IMR-90 (cell line): ENCODE measurements around the gene SYCE3. TPM values are rescaled to one million over a fixed set of nuclear protein-coding genes. Genes with fewer than 3 reads are reported as not detected.

ENCODE experiments used
- ATAC-seq: fragments of 200-7000 bp; cut with Tn5 transposase; 2 replicates; pipeline ENCODE4 v1.9.1; 2020; ENCODE audit warnings: low read depth, mild to moderate bottlenecking, moderate library complexity
- BruUV-seq: library from RNA; stranded (reverse); fragments of 400-500 nt; replicated peaks from 2 replicates; lab custom pipeline; 2021; lab: Mats Ljungman, UMichigan
- CTCF ChIA-PET: fragments of 300-600 bp; formaldehyde crosslinking; extraction: SDS; loops from one replicate; lab custom pipeline; 2021; ENCODE audit warnings: antibody characterized with exemption; lab: Yijun Ruan, JAX
- POLR2A ChIA-PET: fragments of 300-600 bp; sonication (Branson Sonifier 250); formaldehyde crosslinking; loops from one replicate; lab custom pipeline; 2022; ENCODE audit warnings: antibody characterized with exemption; ENCODE audit not compliant: unreplicated experiment; lab: Charles Lee
- DNase-seq: peaks from one replicate; pipeline ENCODE4 v3.0.0; 2013
- H2AFZ ChIP-seq: replicated peaks from 2 replicates; pipeline ENCODE3; 2013; ENCODE audit warnings: low read length, mild to moderate bottlenecking; ENCODE audit not compliant: poor library complexity
- H2AK5ac ChIP-seq: 2 replicates; pipeline ENCODE4 v1.6.1; 2013; ENCODE audit warnings: low read depth, low read length, inconsistent platforms
- H2AK9ac ChIP-seq: replicated peaks from 2 replicates; pipeline ENCODE3; 2013; ENCODE audit warnings: mild to moderate bottlenecking, low read depth, low read length, moderate library complexity; ENCODE audit not compliant: poor library complexity
- H2BK120ac ChIP-seq: 2 replicates; pipeline ENCODE4 v1.6.1; 2013; ENCODE audit warnings: low read depth, low read length, inconsistent platforms
- H2BK15ac ChIP-seq: 3 replicates; pipeline ENCODE4 v1.6.1; 2013; ENCODE audit warnings: low read depth, low read length, inconsistent platforms
- H2BK20ac ChIP-seq: 2 replicates; pipeline ENCODE4 v1.6.1; 2013; ENCODE audit warnings: low read depth, mild to moderate bottlenecking, inconsistent platforms, low read length, moderate library complexity
- H2BK5ac ChIP-seq: 2 replicates; pipeline ENCODE4 v1.6.1; 2013; ENCODE audit warnings: mild to moderate bottlenecking, low read depth, low read length, inconsistent platforms; ENCODE audit not compliant: poor library complexity, severe bottlenecking
- H3K14ac ChIP-seq: replicated peaks from 2 replicates; pipeline ENCODE4 v1.6.1; 2013; ENCODE audit warnings: low read depth, low read length, inconsistent platforms
- H3K18ac ChIP-seq: 2 replicates; pipeline ENCODE4 v1.6.1; 2013; ENCODE audit warnings: low read depth, low read length, control low read depth
- H3K23ac ChIP-seq: 2 replicates; pipeline ENCODE4 v1.6.1; 2013; ENCODE audit warnings: low read depth, low read length, inconsistent platforms
- H3K27ac ChIP-seq: 2 replicates; pipeline ENCODE4 v1.5.1; 2013; ENCODE audit warnings: mild to moderate bottlenecking, control low read depth, low read length; ENCODE audit not compliant: insufficient read depth
- H3K27me3 ChIP-seq: 2 replicates; pipeline ENCODE4 v1.6.1; 2013; ENCODE audit warnings: low read length; ENCODE audit not compliant: control insufficient read depth, insufficient read depth
- H3K36me3 ChIP-seq: 2 replicates; pipeline ENCODE4 v1.6.1; 2013; ENCODE audit warnings: low read length, mixed read lengths; ENCODE audit not compliant: control insufficient read depth, insufficient read depth
- H3K4ac ChIP-seq: 2 replicates; pipeline ENCODE4 v1.6.1; 2013; ENCODE audit warnings: low read depth, low read length, inconsistent platforms
- H3K4me1 ChIP-seq: 2 replicates; pipeline ENCODE4 v1.6.1; 2013; ENCODE audit warnings: low read length, mixed read lengths; ENCODE audit not compliant: control insufficient read depth, insufficient read depth
- H3K4me2 ChIP-seq: 2 replicates; pipeline ENCODE4 v1.6.1; 2013; ENCODE audit warnings: low read depth, mild to moderate bottlenecking, control low read depth, low read length, moderate library complexity
- H3K4me3 ChIP-seq: 2 replicates; pipeline ENCODE4 v1.5.1; 2013; ENCODE audit warnings: low read depth, mild to moderate bottlenecking, control low read depth, low read length, moderate library complexity; ENCODE audit not compliant: insufficient read depth
- H3K56ac ChIP-seq: 2 replicates; pipeline ENCODE4 v1.6.1; 2013; ENCODE audit warnings: low read length, inconsistent platforms; ENCODE audit not compliant: insufficient read depth; ENCODE audit errors: extremely low read depth
- H3K79me1 ChIP-seq, 2 experiments: 2 replicates each; pipeline ENCODE4 v1.6.1; 2013; ENCODE audit warnings: low read length in 2 of 2, inconsistent platforms in 1 of 2, low read depth in 1 of 2
- H3K9ac ChIP-seq: 2 replicates; pipeline ENCODE4 v1.6.1; 2013; ENCODE audit warnings: low read depth, low read length, control low read depth
- H3K9me1 ChIP-seq: 2 replicates; pipeline ENCODE4 v1.6.1; 2013; ENCODE audit warnings: low read length, inconsistent platforms; ENCODE audit not compliant: insufficient read depth
- H3K9me3 ChIP-seq: 2 replicates; pipeline ENCODE4 v1.6.1; 2013; ENCODE audit warnings: low read length; ENCODE audit not compliant: control insufficient read depth, insufficient read depth
- H4K20me1 ChIP-seq: 2 replicates; pipeline ENCODE4 v1.6.1; 2013; ENCODE audit warnings: low read length, inconsistent platforms; ENCODE audit not compliant: insufficient read depth
- H4K5ac ChIP-seq: 2 replicates; pipeline ENCODE4 v1.6.1; 2013; ENCODE audit warnings: mild to moderate bottlenecking, low read depth, low read length, control low read depth
- H4K8ac ChIP-seq, 2 experiments: 2 replicates each; pipeline ENCODE4 v1.6.1; 2013; ENCODE audit warnings: low read depth in 2 of 2, low read length in 2 of 2, control low read depth in 1 of 2, inconsistent platforms in 1 of 2
- H4K91ac ChIP-seq: 2 replicates; pipeline ENCODE4 v1.6.1; 2013; ENCODE audit warnings: low read depth, low read length, inconsistent platforms; ENCODE audit not compliant: insufficient read depth
- CEBPB ChIP-seq: IDR thresholded peaks from 2 replicates; pipeline ENCODE4 v1.6.1; 2012; ENCODE audit warnings: low read depth, low read length, improper control_type of control experiment
- MAFK ChIP-seq: IDR thresholded peaks from 2 replicates; pipeline ENCODE4 v1.6.1; 2012; ENCODE audit warnings: low read depth, low read length, improper control_type of control experiment
- MXI1 ChIP-seq: IDR thresholded peaks from 2 replicates; pipeline ENCODE4 v1.6.1; 2012; ENCODE audit warnings: low read depth, mild to moderate bottlenecking, low read length, moderate library complexity, borderline replicate concordance
- NFE2L2 ChIP-seq: fragments of 150-350 bp; IDR thresholded peaks from 2 replicates; pipeline ENCODE4 v1.6.1; 2016; ENCODE audit warnings: low read depth, mild to moderate bottlenecking, low read length
- SMC3 ChIP-seq: fragments of 150-350 bp; IDR thresholded peaks from 2 replicates; pipeline ENCODE4 v1.6.1; 2016; ENCODE audit warnings: low read depth, mild to moderate bottlenecking, antibody characterized with exemption, low read length, moderate library complexity
- USF2 ChIP-seq: fragments of 150-350 bp; IDR thresholded peaks from 2 replicates; pipeline ENCODE4 v1.6.1; 2017; ENCODE audit warnings: mild to moderate bottlenecking, antibody characterized with exemption, low read length, low read depth
- WGBS, 2 experiments: methylation state at CpG; one replicate each; pipeline versions ENCODE4 v1.1.5 to v1.1.7; 2013; ENCODE audit warnings: missing lambda C conversion rate in 2 of 2; ENCODE audit not compliant: insufficient read length in 1 of 2; ENCODE audit errors: extremely low coverage in 2 of 2; 5-methylcytosine and 5-hydroxymethylcytosine counted together
- dilution Hi-C: fragments of 300-500 bp; cut with HindIII; formaldehyde crosslinking; loops from one replicate; pipeline ENCODE4 v1.14.3; 2018; ENCODE audit warnings: low sequenced_read_pairs; ENCODE audit not compliant: unreplicated experiment
- in situ Hi-C: fragments of 300-500 bp; cut with MboI; formaldehyde crosslinking; loops from 3 replicates; pipeline ENCODE4 v1.14.3; 2019; ENCODE audit warnings: low sequenced_read_pairs, inconsistent platforms, mixed read lengths
- intact Hi-C: fragments of 100-400 bp; cut with micrococcal nuclease; formaldehyde crosslinking; loops from 2 replicates; pipeline ENCODE4 v1.10.0; 2022
- polyA plus RNA-seq, 3 experiments: library from polyadenylated mRNA; depleted of rRNA; stranded (reverse); fragments of >200 nt; gene quantifications; 2 replicates each; pipeline ENCODE4 v1.2.3, GENCODE V29; 2012; ENCODE audit warnings: low replicate concordance in 1 of 3
- total RNA-seq: library from RNA; depleted of rRNA; stranded (reverse); fragments of >200 nt; gene quantifications from 2 replicates; pipeline ENCODE4 v1.2.3, GENCODE V29; 2012

The SYCE3 gene
- total and polyA plus RNA-seq, 2 of the 4 experiments (the other 2 are of a cell fraction), result not detected

GRCh38 chr22:50610041-50610451 is 47.3 kb upstream of the SYCE3 start:
- no peak overlapping the region for H3K27ac ChIP-seq
- no peaks in the 10 kb centered on the region for H3K79me1 ChIP-seq
- H2AFZ ChIP-seq, result no peak overlapping the region
- no peak overlapping the region for H4K5ac ChIP-seq
- H3K4me3 ChIP-seq, result no peak overlapping the region
- in situ Hi-C loops (no loop called here), intact Hi-C loops (no loop called here), dilution Hi-C loops (no loop called here)
- H3K18ac ChIP-seq, result no peak overlapping the region
- H2AK5ac ChIP-seq, result no peak overlapping the region
- H2AK9ac ChIP-seq, result no peak overlapping the region
- no peak overlapping the region for H4K91ac ChIP-seq
- H3K4me2 ChIP-seq, result no peak overlapping the region
- no peak overlapping the region for H4K8ac ChIP-seq
- H3K9me3 ChIP-seq, result no peaks in the 10 kb centered on the region
- H3K9me1 ChIP-seq, result no peaks in the 10 kb centered on the region
- ATAC-seq (no peak), DNase-seq (no peak)
- H3K4me1 ChIP-seq, result no peaks in the 10 kb centered on the region
- no peak overlapping the region for H3K23ac ChIP-seq
- no peak overlapping the region for H2BK120ac ChIP-seq
- no peak overlapping the region for H2BK20ac ChIP-seq
- no peak overlapping the region for H2BK15ac ChIP-seq
- no peaks in the 10 kb centered on the region; the same call in 1 of the 2 replicates for H4K20me1 ChIP-seq
- POLR2A ChIA-PET, result no interaction called here
- BruUV-seq, result no TSS peak
- peaks cover 63% of the 10 kb centered on the region for H3K27me3 ChIP-seq
- H2BK5ac ChIP-seq, result no peak overlapping the region
- TF ChIP-seq NFE2L2, result no peak
- no peak for TF ChIP-seq USF2
- no peak for TF ChIP-seq MXI1
- TF ChIP-seq CEBPB, result no peak
- no peak for TF ChIP-seq MAFK
- no peak for TF ChIP-seq SMC3
- H3K9ac ChIP-seq, result no peak overlapping the region
- H3K14ac ChIP-seq, result no peak overlapping the region
- no peaks in the 10 kb centered on the region for H3K36me3 ChIP-seq
- CTCF ChIA-PET, result no interaction called here
- no peak overlapping the region for H3K56ac ChIP-seq
- WGBS, 2 experiments, result 64% methylated on average over 2 of the region's 11 CpGs; no CpG with 5 or more reads in 1 of the 2 experiments
- H3K4ac ChIP-seq, result no peak overlapping the region
